ENCODE results near the gene PTPRN2.

Gene PTPRN2

GRCh38 chr7:157569967-157570366 is 1017.7 kb downstream of the PTPRN2 start:
- no peak overlapping the region for H3K23ac ChIP-seq (ENCODE audit: low read depth, low read length, poor library complexity)
- DNase-seq (ENCODE audit: low spot score): no peak
- H3K4ac ChIP-seq (ENCODE audit: low read length): no peak overlapping the region
- H3K79me1 ChIP-seq (ENCODE audit: low read depth, low read length): no peaks in the 10 kb centered on the region
- H3K27me3 ChIP-seq (ENCODE audit: control insufficient read depth in 3 of 3, insufficient read depth in 3 of 3, low read depth in 1 of 3, low read length in 3 of 3): no peaks in the 10 kb centered on the region
- no peak overlapping the region for H3K27ac ChIP-seq (replicated peaks; ENCODE audit: low read length)
- H4K8ac ChIP-seq (ENCODE audit: low read depth, low read length): no peak overlapping the region
- peaks cover 28 to 100% of the 10 kb centered on the region in 2 donors for H3K36me3 ChIP-seq (replicated peaks in 1 of 2; ENCODE audit: control insufficient read depth in 2 of 2, insufficient read depth in 2 of 2, low read length in 2 of 2)
- H3K4me1 ChIP-seq (ENCODE audit: control insufficient read depth in 2 of 2, insufficient read depth in 1 of 2, low read depth in 1 of 2, low read length in 2 of 2): peaks cover 22 to 26% of the 10 kb centered on the region in 2 donors
- no CpG with 5 or more reads among the region's 8 CpGs for WGBS, 2 donors (ENCODE audit: extremely low coverage in 2 of 2, insufficient read length in 2 of 2, insufficient replicate concordance in 1 of 2)
- peaks cover 0 to 13% of the 10 kb centered on the region in 2 donors for H3K9me3 ChIP-seq (replicated peaks in 1 of 2; ENCODE audit: control insufficient read depth in 2 of 2, insufficient read depth in 1 of 2, low read depth in 1 of 2, low read length in 2 of 2)
- no peak overlapping the region for H2BK12ac ChIP-seq (ENCODE audit: low read length)
- no peak overlapping the region for H3K9ac ChIP-seq (ENCODE audit: low read depth, low read length, poor library complexity)
- H2BK5ac ChIP-seq (ENCODE audit: low read length): no peak overlapping the region
- H3K18ac ChIP-seq (ENCODE audit: low read length): no peak overlapping the region
- H2AFZ ChIP-seq (ENCODE audit: low read length): no peak overlapping the region
- no peak overlapping the region for H4K91ac ChIP-seq (ENCODE audit: low read depth, low read length, poor library complexity)
- no peak overlapping the region for H3K4me3 ChIP-seq (ENCODE audit: low read length in 2 of 2)
- H2BK15ac ChIP-seq (ENCODE audit: low read length): no peak overlapping the region
- no peak overlapping the region for H3K14ac ChIP-seq (ENCODE audit: low read length)
- no peak overlapping the region for H3K4me2 ChIP-seq (ENCODE audit: insufficient read depth, low read length, poor library complexity, severe bottlenecking)
- H2AK5ac ChIP-seq (ENCODE audit: low read depth, low read length): no peak overlapping the region
- no peak overlapping the region for H2BK120ac ChIP-seq (ENCODE audit: low read depth, low read length)

GRCh38 chr7:157568770-157569584 is 1018.6 kb downstream of the PTPRN2 start:
- H2AFZ ChIP-seq (ENCODE audit: low read length): no peak overlapping the region
- DNase-seq (ENCODE audit: low spot score): peak; percentile 26
- no peak overlapping the region for H3K9ac ChIP-seq (ENCODE audit: low read depth, low read length, poor library complexity)

GRCh38 chr7:157568106-157568769 is 1019.4 kb downstream of the PTPRN2 start:
- H3K4me2 ChIP-seq (ENCODE audit: insufficient read depth, low read length, poor library complexity, severe bottlenecking): no peak overlapping the region
- H4K8ac ChIP-seq (ENCODE audit: low read depth, low read length): no peak overlapping the region
- no peak for DNase-seq (ENCODE audit: low spot score)
- peaks cover 2% of the 10 kb centered on the region for H3K79me1 ChIP-seq (ENCODE audit: low read depth, low read length)
- WGBS, 2 donors (ENCODE audit: extremely low coverage in 2 of 2, insufficient read length in 2 of 2, insufficient replicate concordance in 1 of 2): no CpG with 5 or more reads among the region's 25 CpGs
- H2BK15ac ChIP-seq (ENCODE audit: low read length): peak overlapping the region; percentile 41
- H2AFZ ChIP-seq (ENCODE audit: low read length): no peak overlapping the region
- no peak overlapping the region for H3K4me3 ChIP-seq (ENCODE audit: low read length in 2 of 2)
- peak overlapping the region; percentile 14 for H3K23ac ChIP-seq (ENCODE audit: low read depth, low read length, poor library complexity)
- no peak overlapping the region for H2BK120ac ChIP-seq (ENCODE audit: low read depth, low read length)
- H3K14ac ChIP-seq (ENCODE audit: low read length): peak overlapping the region; percentile 33
- H3K27ac ChIP-seq (replicated peaks; ENCODE audit: low read length): no peak overlapping the region
- no peak overlapping the region for H3K9ac ChIP-seq (ENCODE audit: low read depth, low read length, poor library complexity)
- peaks cover 22 to 26% of the 10 kb centered on the region in 2 donors for H3K4me1 ChIP-seq (ENCODE audit: control insufficient read depth in 2 of 2, insufficient read depth in 1 of 2, low read depth in 1 of 2, low read length in 2 of 2)
- H3K36me3 ChIP-seq (replicated peaks in 1 of 2; ENCODE audit: control insufficient read depth in 2 of 2, insufficient read depth in 2 of 2, low read length in 2 of 2): peaks cover 30 to 98% of the 10 kb centered on the region in 2 donors
- H4K91ac ChIP-seq (ENCODE audit: low read depth, low read length, poor library complexity): no peak overlapping the region
- H2BK12ac ChIP-seq (ENCODE audit: low read length): no peak overlapping the region
- peak overlapping the region; percentile 41 for H3K18ac ChIP-seq (ENCODE audit: low read length)
- H3K27me3 ChIP-seq (ENCODE audit: control insufficient read depth in 3 of 3, insufficient read depth in 3 of 3, low read depth in 1 of 3, low read length in 3 of 3): no peaks in the 10 kb centered on the region
- no peak overlapping the region for H2BK5ac ChIP-seq (ENCODE audit: low read length)
- peaks cover 7 to 20% of the 10 kb centered on the region in 2 donors for H3K9me3 ChIP-seq (replicated peaks in 1 of 2; ENCODE audit: control insufficient read depth in 2 of 2, insufficient read depth in 1 of 2, low read depth in 1 of 2, low read length in 2 of 2)
- H2AK5ac ChIP-seq (ENCODE audit: low read depth, low read length): no peak overlapping the region
- no peak overlapping the region for H3K4ac ChIP-seq (ENCODE audit: low read length)

More at GRCh38 chr7:157568770-157569584, 1018.6 kb downstream of the PTPRN2 start:
- no peak overlapping the region for H3K4ac ChIP-seq (ENCODE audit: low read length)
- no peak overlapping the region for H3K27ac ChIP-seq (replicated peaks; ENCODE audit: low read length)
- no peak overlapping the region for H2BK5ac ChIP-seq (ENCODE audit: low read length)
- peaks cover 32 to 100% of the 10 kb centered on the region in 2 donors for H3K36me3 ChIP-seq (replicated peaks in 1 of 2; ENCODE audit: control insufficient read depth in 2 of 2, insufficient read depth in 2 of 2, low read length in 2 of 2)
- peak overlapping the region; percentile 18 for H3K23ac ChIP-seq (ENCODE audit: low read depth, low read length, poor library complexity)
- peak overlapping the region; percentile 41 for H2BK15ac ChIP-seq (ENCODE audit: low read length)
- H2BK12ac ChIP-seq (ENCODE audit: low read length): no peak overlapping the region
- H4K8ac ChIP-seq (ENCODE audit: low read depth, low read length): no peak overlapping the region
- H3K4me2 ChIP-seq (ENCODE audit: insufficient read depth, low read length, poor library complexity, severe bottlenecking): no peak overlapping the region
- peaks cover 5 to 20% of the 10 kb centered on the region in 2 donors for H3K9me3 ChIP-seq (replicated peaks in 1 of 2; ENCODE audit: control insufficient read depth in 2 of 2, insufficient read depth in 1 of 2, low read depth in 1 of 2, low read length in 2 of 2)
- H3K27me3 ChIP-seq (ENCODE audit: control insufficient read depth in 3 of 3, insufficient read depth in 3 of 3, low read depth in 1 of 3, low read length in 3 of 3): no peaks in the 10 kb centered on the region
- no peak overlapping the region for H4K91ac ChIP-seq (ENCODE audit: low read depth, low read length, poor library complexity)
- H2AK5ac ChIP-seq (ENCODE audit: low read depth, low read length): no peak overlapping the region
- H3K14ac ChIP-seq (ENCODE audit: low read length): peak overlapping the region; percentile 33
- no CpG with 5 or more reads among the region's 35 CpGs for WGBS, 2 donors (ENCODE audit: extremely low coverage in 2 of 2, insufficient read length in 2 of 2, insufficient replicate concordance in 1 of 2)
- peak overlapping the region in 1 of 2 donors; percentile 18 for H3K4me3 ChIP-seq (ENCODE audit: low read length in 2 of 2)
- peaks cover 22 to 26% of the 10 kb centered on the region in 2 donors for H3K4me1 ChIP-seq (ENCODE audit: control insufficient read depth in 2 of 2, insufficient read depth in 1 of 2, low read depth in 1 of 2, low read length in 2 of 2)
- no peaks in the 10 kb centered on the region for H3K79me1 ChIP-seq (ENCODE audit: low read depth, low read length)
- peak overlapping the region; percentile 41 for H3K18ac ChIP-seq (ENCODE audit: low read length)
- no peak overlapping the region for H2BK120ac ChIP-seq (ENCODE audit: low read depth, low read length)

DNA sequence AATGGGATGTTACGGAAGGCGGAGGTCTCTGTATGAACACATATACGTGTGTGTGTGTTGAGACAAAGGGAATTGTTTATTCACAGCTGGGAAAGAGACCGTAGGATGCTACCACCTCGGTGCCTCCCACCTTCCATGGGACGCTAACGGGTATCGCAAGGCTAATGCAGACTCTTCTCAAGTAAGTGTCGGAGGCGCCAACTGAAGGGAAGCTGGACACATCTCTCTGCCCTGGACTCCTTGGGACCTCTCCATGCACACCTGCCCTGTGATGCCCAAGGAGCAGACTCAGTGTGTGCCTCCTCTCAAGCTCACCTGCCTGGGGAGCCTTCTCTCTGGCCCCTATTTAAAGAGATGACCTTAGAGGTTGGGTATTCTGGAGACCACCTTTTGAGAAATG is 1020.0 kb downstream of the PTPRN2 start:
- Histone ChIP-seq H3K9me3 (replicated peaks in 1 of 2; ENCODE audit: control insufficient read depth in 2 of 2, insufficient read depth in 1 of 2, low read depth in 1 of 2, low read length in 2 of 2) (peaks cover 7 to 20% of the 10 kb centered on the region in 2 donors), H3K27ac (replicated peaks; ENCODE audit: low read length) (no peak overlapping the region)

More for the DNA sequence above, 1020.0 kb downstream of the PTPRN2 start:
- Histone ChIP-seq H3K36me3 (replicated peaks in 1 of 2; ENCODE audit: control insufficient read depth in 2 of 2, insufficient read depth in 2 of 2, low read length in 2 of 2) (peaks cover 26 to 97% of the 10 kb centered on the region in 2 donors), H4K91ac (ENCODE audit: low read depth, low read length, poor library complexity) (no peak overlapping the region), H3K27me3 (ENCODE audit: control insufficient read depth in 3 of 3, insufficient read depth in 3 of 3, low read depth in 1 of 3, low read length in 3 of 3) (no peaks in the 10 kb centered on the region), H3K4me3 (ENCODE audit: low read length in 2 of 2) (no peak overlapping the region), H2BK120ac (ENCODE audit: low read depth, low read length) (no peak overlapping the region), H3K4me2 (ENCODE audit: insufficient read depth, low read length, poor library complexity, severe bottlenecking) (no peak overlapping the region), H3K9ac (ENCODE audit: low read depth, low read length, poor library complexity) (peak overlapping the region; percentile 39), H2BK12ac (ENCODE audit: low read length) (no peak overlapping the region), H2BK5ac (ENCODE audit: low read length) (no peak overlapping the region), H3K14ac (ENCODE audit: low read length) (no peak overlapping the region), H2BK15ac (ENCODE audit: low read length) (no peak overlapping the region), H2AFZ (ENCODE audit: low read length) (no peak overlapping the region), H3K79me1 (ENCODE audit: low read depth, low read length) (peaks cover 4% of the 10 kb centered on the region), H3K18ac (ENCODE audit: low read length) (peak overlapping the region; percentile 82), H3K23ac (ENCODE audit: low read depth, low read length, poor library complexity) (no peak overlapping the region), H4K8ac (ENCODE audit: low read depth, low read length) (no peak overlapping the region), H3K4ac (ENCODE audit: low read length) (no peak overlapping the region), H2AK5ac (ENCODE audit: low read depth, low read length) (no peak overlapping the region), H3K4me1 (ENCODE audit: control insufficient read depth in 2 of 2, insufficient read depth in 1 of 2, low read depth in 1 of 2, low read length in 2 of 2) (peaks cover 22 to 26% of the 10 kb centered on the region in 2 donors)
- DNase-seq (ENCODE audit: low spot score): no peak
- WGBS, 2 donors (ENCODE audit: extremely low coverage in 2 of 2, insufficient read length in 2 of 2, insufficient replicate concordance in 1 of 2): no CpG with 5 or more reads among the region's 10 CpGs
